Esophagus muscularis mucosa (tissue), 4 donors: ENCODE results near the gene SLC44A2. TPM values are rescaled to one million over a fixed set of nuclear protein-coding genes. Genes with fewer than 3 reads are reported as not detected.

ENCODE experiments used
- DNase-seq: peaks from one replicate; pipeline ENCODE4 v3.0.0-alpha.2; 2017; ENCODE audit errors: extremely low spot score
- H3K27ac ChIP-seq, 4 donors: fragments of 200-600 bp; sonication (generic); replicated peaks in 1 of 4; 1 replicate in 3 of 4; 2 replicates in 1 of 4; pipeline ENCODE4 v1.5.1; 2016 to 2019; ENCODE audit warnings: mild to moderate bottlenecking in 1 of 4
- H3K27me3 ChIP-seq, 4 donors: fragments of 200-600 bp; sonication (generic); one replicate each; pipeline versions ENCODE4 v1.5.1 to v1.6.0; 2016 to 2019
- H3K36me3 ChIP-seq, 4 donors: fragments of 200-600 bp; sonication (generic); one replicate each; pipeline ENCODE4 v1.5.1; 2016 to 2019
- H3K4me1 ChIP-seq, 4 donors: fragments of 200-600 bp; sonication (generic); one replicate each; pipeline ENCODE4 v1.5.1; 2016 to 2019
- H3K4me3 ChIP-seq, 4 donors: fragments of 200-600 bp; sonication (generic); 1 replicate in 2 of 4; 2 replicates in 2 of 4; pipeline ENCODE4 v1.5.1; 2016 to 2019; ENCODE audit warnings: mild to moderate bottlenecking in 4 of 4, moderate library complexity in 1 of 4
- H3K9me3 ChIP-seq, 4 donors: fragments of 200-600 bp; sonication (generic); 1 replicate in 3 of 4; 2 replicates in 1 of 4; pipeline ENCODE4 v1.5.1; 2016 to 2019
- EP300 ChIP-seq: sonication (generic); formaldehyde crosslinking; IDR thresholded peaks from one replicate; pipeline ENCODE4 v1.6.1; 2017; ENCODE audit warnings: antibody characterized with exemption
- POLR2A ChIP-seq: fragments of 450-650 bp; IDR thresholded peaks from one replicate; pipeline ENCODE4 v1.6.1; 2017; ENCODE audit warnings: antibody characterized with exemption, moderate library complexity, mild to moderate bottlenecking, low read depth
- POLR2AphosphoS5 ChIP-seq, 2 donors: sonication (generic); formaldehyde crosslinking; IDR thresholded peaks; one replicate each; pipeline ENCODE4 v1.6.1; 2017; ENCODE audit warnings: antibody characterized with exemption in 2 of 2
- WGBS: methylation state at CpG from one replicate; pipeline ENCODE4 v1.1.5; 2018; 5-methylcytosine and 5-hydroxymethylcytosine counted together
- intact Hi-C: fragments of 100-400 bp; cut with DNase I; formaldehyde crosslinking; loops from one replicate; pipeline ENCODE4 v1.15.1; 2023
- total RNA-seq, 4 donors: library from RNA; depleted of rRNA; stranded (reverse); fragments of >200 nt; gene quantifications; one replicate each; pipeline versions ENCODE4 v1.1.0 to v1.2.1, GENCODE V29; 2016
- TF ChIP-seq, protein P1 (sequence below), 3 experiments: fragments of 200-600 bp in 2 of 3; fragments of 450-650 bp in 1 of 3; sonication (generic) in 2 of 3; IDR thresholded peaks; one replicate each; pipeline ENCODE4 v1.5.1; 2017 to 2019; ENCODE audit warnings: antibody characterized with exemption in 3 of 3, mild to moderate bottlenecking in 2 of 3, moderate library complexity in 1 of 3

SLC44A2 gene
- total RNA-seq: 10 to 100 TPM; 26.2 to 71.2 (median 46.1) TPM

- WGBS: 10% methylated on average over 42 of the region's 53 CpGs
- Histone ChIP-seq H3K36me3 (peaks cover 0 to 31% (median 26%) of the 10 kb centered on the region in 4 donors), H3K9me3 (no peaks in the 10 kb centered on the region), H3K27ac (peak within 1 kb of the TSS; percentile 70 to 89 (median 80)), H3K4me1 (peaks cover 20 to 34% (median 22%) of the 10 kb centered on the region in 4 donors), H3K4me3 (peak within 1 kb of the TSS; percentile 58 to 72 (median 70)), H3K27me3 (no peaks in the 10 kb centered on the region)
- intact Hi-C loops: no loop called here
- no peak for DNase-seq
- TF ChIP-seq EP300: no peak
- peak; percentile 56 to 82 for TF ChIP-seq POLR2AphosphoS5 (IDR thresholded peaks at IDR 0.05)
- TF ChIP-seq, protein P1, sequence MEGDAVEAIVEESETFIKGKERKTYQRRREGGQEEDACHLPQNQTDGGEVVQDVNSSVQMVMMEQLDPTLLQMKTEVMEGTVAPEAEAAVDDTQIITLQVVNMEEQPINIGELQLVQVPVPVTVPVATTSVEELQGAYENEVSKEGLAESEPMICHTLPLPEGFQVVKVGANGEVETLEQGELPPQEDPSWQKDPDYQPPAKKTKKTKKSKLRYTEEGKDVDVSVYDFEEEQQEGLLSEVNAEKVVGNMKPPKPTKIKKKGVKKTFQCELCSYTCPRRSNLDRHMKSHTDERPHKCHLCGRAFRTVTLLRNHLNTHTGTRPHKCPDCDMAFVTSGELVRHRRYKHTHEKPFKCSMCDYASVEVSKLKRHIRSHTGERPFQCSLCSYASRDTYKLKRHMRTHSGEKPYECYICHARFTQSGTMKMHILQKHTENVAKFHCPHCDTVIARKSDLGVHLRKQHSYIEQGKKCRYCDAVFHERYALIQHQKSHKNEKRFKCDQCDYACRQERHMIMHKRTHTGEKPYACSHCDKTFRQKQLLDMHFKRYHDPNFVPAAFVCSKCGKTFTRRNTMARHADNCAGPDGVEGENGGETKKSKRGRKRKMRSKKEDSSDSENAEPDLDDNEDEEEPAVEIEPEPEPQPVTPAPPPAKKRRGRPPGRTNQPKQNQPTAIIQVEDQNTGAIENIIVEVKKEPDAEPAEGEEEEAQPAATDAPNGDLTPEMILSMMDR (IDR thresholded peaks at IDR 0.05): peak in 1 of 3 experiments; percentile 25
- TF ChIP-seq POLR2A: peak; percentile 48
Measured at GRCh38 chr19:10625003-10625761, at the start of gene SLC44A2. Gene SLC44A2 (plus strand): TSS chr19:10625553. CDS start chr19:10625634, 81 bp downstream.

- peaks cover 0 to 11% (median 0%) of the 10 kb centered on the region in 4 donors for H3K27me3 ChIP-seq
- no peak for DNase-seq
- no peak overlapping the region for H3K4me3 ChIP-seq
- peaks cover 5 to 11% (median 7%) of the 10 kb centered on the region in 4 donors for H3K4me1 ChIP-seq
- TF ChIP-seq POLR2AphosphoS5 (IDR thresholded peaks at IDR 0.05) (no peak), EP300 (no peak), POLR2A (no peak)
- TF ChIP-seq, protein P1 (IDR thresholded peaks at IDR 0.05): no peak
- 98% methylated on average over 4 of the region's 6 CpGs for WGBS
- H3K9me3 ChIP-seq: no peaks in the 10 kb centered on the region
- no peak overlapping the region for H3K27ac ChIP-seq
- intact Hi-C loops: no loop called here
- H3K36me3 ChIP-seq: no peaks in the 10 kb centered on the region
Measured at GRCh38 chr19:10577951-10578350, 47.4 kb upstream of the SLC44A2 start.

- Histone ChIP-seq H3K27me3 (peaks cover 0 to 13% (median 0%) of the 10 kb centered on the region in 4 donors), H3K4me3 (peak overlapping the region; percentile 22 to 33 (median 28)), H3K9me3 (no peaks in the 10 kb centered on the region), H3K4me1 (peaks cover 5 to 11% (median 7%) of the 10 kb centered on the region in 4 donors), H3K36me3 (no peaks in the 10 kb centered on the region), H3K27ac (no peak overlapping the region)
- peak; percentile 98 for DNase-seq
- no peak for TF ChIP-seq POLR2A
- no peak for TF ChIP-seq EP300
- peak in 1 of 2 donors; percentile 67 for TF ChIP-seq POLR2AphosphoS5 (IDR thresholded peaks at IDR 0.05)
- TF ChIP-seq, protein P1 (IDR thresholded peaks at IDR 0.05): peak; percentile 97 to 99 (median 98)
- intact Hi-C loops: loop anchor here (1.0 to 10.0 kb wide), 2 partner anchors 63 to 124 kb away; partner anchors contain the start of gene QTRT1
- WGBS: 33% methylated on average over 18 of the region's 31 CpGs
Measured at GRCh38 chr19:10580979-10581631, 44.2 kb upstream of the SLC44A2 start.

- no peaks in the 10 kb centered on the region for H3K36me3 ChIP-seq
- H3K27me3 ChIP-seq: peaks cover 0 to 23% (median 0%) of the 10 kb centered on the region in 4 donors
- H3K4me1 ChIP-seq: peaks cover 5 to 11% (median 7%) of the 10 kb centered on the region in 4 donors
- WGBS: 92% methylated on average over 13 of the region's 13 CpGs
- intact Hi-C loops: loop anchor here (10.0 kb wide), 1 partner anchor 123 kb away; the partner anchor contains the start of gene QTRT1
- DNase-seq: no peak
- no peaks in the 10 kb centered on the region for H3K9me3 ChIP-seq
- TF ChIP-seq POLR2A (no peak), POLR2AphosphoS5 (IDR thresholded peaks at IDR 0.05) (no peak)
- H3K4me3 ChIP-seq: no peak overlapping the region
- H3K27ac ChIP-seq: no peak overlapping the region
Measured at GRCh38 chr19:10582091-10582490, 43.3 kb upstream of the SLC44A2 start.
